Hair follicle dermal papilla cell (primary cell): ENCODE data around the gene CLEC11A. TPM values are rescaled to one million over a fixed set of nuclear protein-coding genes. Genes with fewer than 3 reads are reported as not detected.

Experiments
- total RNA-seq: library from RNA; depleted of rRNA; stranded (reverse); fragments of >200 nt; gene quantifications from 2 replicates; pipeline ENCODE4 v1.2.3, GENCODE V29; 2012

CLEC11A gene
- 56.5 and 68.2 TPM in 2 replicates for total RNA-seq

GRCh38 chr19:50723069-50723468, at the start of gene CLEC11A:
CLEC11A (plus strand) TSS chr19:50723364; CDS start chr19:50723526, 162 bp downstream.

GRCh38 chr19:50719566-50719965, 3.6 kb upstream of the CLEC11A start, which contains the start of gene SHANK1:
SHANK1 (minus strand) TSS chr19:50719802; CDS start chr19:50716919, 2,883 bp downstream.

GRCh38 chr19:50770164-50770563, 47.0 kb downstream of the CLEC11A start, which contains the start of gene GPR32:
GPR32 (plus strand) TSS chr19:50770464; CDS start chr19:50770601, 137 bp downstream.

Other genes starting within 250 kb of the CLEC11A start
- 52.0 and 57.8 TPM in 2 replicates for gene EMC10, start 246.9 kb upstream of the CLEC11A start, total RNA-seq
- gene GARIN5A, start 246.5 kb upstream of the CLEC11A start, total RNA-seq: 0.32 TPM in 1 of 2 replicates, not detected in the other
- gene JOSD2, start 212.2 kb upstream of the CLEC11A start, total RNA-seq: 27.3 and 27.6 TPM in 2 replicates
- not detected in 2 replicates for gene ASPDH, start 209.5 kb upstream of the CLEC11A start, total RNA-seq
- under 0.01 and 0.16 TPM in 2 replicates for gene LRRC4B, start 154.9 kb upstream of the CLEC11A start, total RNA-seq
- gene SYT3, start 83.5 kb upstream of the CLEC11A start, total RNA-seq: 0.16 TPM in 1 of 2 replicates, not detected in the other
- gene C19orf81, start 73.9 kb upstream of the CLEC11A start, total RNA-seq: 0.49 TPM in 1 of 2 replicates, not detected in the other
- 10.4 and 14.0 TPM in 2 replicates for gene SHANK1, start 3.6 kb upstream of the CLEC11A start, total RNA-seq
- gene GPR32, start 47.1 kb downstream of the CLEC11A start, total RNA-seq: not detected in 2 replicates
- gene ACP4, start 67.1 kb downstream of the CLEC11A start, total RNA-seq: not detected in 2 replicates
- not detected in 2 replicates for gene KLK1, start 100.4 kb downstream of the CLEC11A start, total RNA-seq
- not detected in 2 replicates for gene KLK15, start 110.2 kb downstream of the CLEC11A start, total RNA-seq
- gene KLK3, start 131.6 kb downstream of the CLEC11A start, total RNA-seq: not detected in 2 replicates
- gene KLK2, start 150.1 kb downstream of the CLEC11A start, total RNA-seq: not detected in 2 replicates
- gene KLK4, start 188.0 kb downstream of the CLEC11A start, total RNA-seq: not detected in 2 replicates
- 0.65 and 3.3 TPM in 2 replicates for gene KLK5, start 229.7 kb downstream of the CLEC11A start, total RNA-seq
- gene KLK6, start 246.2 kb downstream of the CLEC11A start, total RNA-seq: 0.61 TPM in 1 of 2 replicates, not detected in the other